HG02763 (cell line): Measurements from ENCODE around the gene DENND6B.
"Not testable (repeated sequence)": the region's sequence is repeated elsewhere in the genome, so short reads cannot be mapped to it uniquely, and the experiment has no call there.

ENCODE experiments used
- ATAC-seq: cut with Tn5 transposase; IDR thresholded peaks from one replicate; pipeline ENCODE4 v1.9.1; 2021; ENCODE audit warnings: mild to moderate bottlenecking, moderate library complexity; ENCODE audit not compliant: unreplicated experiment

DENND6B gene

GRCh38 chr22:50326956-50327710, at the start of gene DENND6B:
Gene DENND6B, minus strand, starts transcription at chr22:50327012. Its CDS starts 24 bp downstream, at chr22:50326988.
- peak; percentile 93 for ATAC-seq

GRCh38 chr22:50376085-50376651, 49.4 kb upstream of the DENND6B start:
- ATAC-seq: no peak

GRCh38 chr22:50371101-50371648, 44.4 kb upstream of the DENND6B start:
- ATAC-seq: no peak

- no peak for ATAC-seq
Observed at GRCh38 chr22:50367778-50368500, 41.1 kb upstream of the DENND6B start.

GRCh38 chr22:50363803-50364194, 37.0 kb upstream of the DENND6B start:
- ATAC-seq: not testable (repeated sequence)

- ATAC-seq: no peak
Observed at GRCh38 chr22:50363166-50363802, 36.5 kb upstream of the DENND6B start.

- no peak for ATAC-seq
Observed at GRCh38 chr22:50361688-50362087, 34.9 kb upstream of the DENND6B start.

- ATAC-seq: no peak
Observed at GRCh38 chr22:50361222-50361621, 34.4 kb upstream of the DENND6B start.

- ATAC-seq: no peak
Observed at GRCh38 chr22:50360578-50360977, 33.8 kb upstream of the DENND6B start.

GRCh38 chr22:50357756-50358155, 30.9 kb upstream of the DENND6B start:
- ATAC-seq: no peak

GRCh38 chr22:50357222-50357621, 30.4 kb upstream of the DENND6B start:
- ATAC-seq: no peak

GRCh38 chr22:50356186-50356585, 29.4 kb upstream of the DENND6B start:
- ATAC-seq: no peak

- no peak for ATAC-seq
Observed at GRCh38 chr22:50348058-50348457, 21.2 kb upstream of the DENND6B start.

GRCh38 chr22:50347157-50347556, 20.3 kb upstream of the DENND6B start:
- no peak for ATAC-seq

GRCh38 chr22:50346470-50346869, 19.7 kb upstream of the DENND6B start:
- no peak for ATAC-seq

GRCh38 chr22:50343541-50343935, 16.7 kb upstream of the DENND6B start:
- no peak for ATAC-seq

- peak; percentile 73 for ATAC-seq
Observed at GRCh38 chr22:50342651-50343540, 16.1 kb upstream of the DENND6B start, which contains the start of gene PPP6R2. Gene PPP6R2, plus strand, starts transcription at chr22:50343327. Its CDS starts 50,582 bp downstream, at chr22:50393909.

- peak; percentile 34 for ATAC-seq
Observed at GRCh38 chr22:50341977-50342650, 15.3 kb upstream of the DENND6B start.
